ENCODE results near the gene MCTP2.

MCTP2 gene

GRCh38 chr15:94366781-94367180, 135.4 kb downstream of the MCTP2 start:
- Histone ChIP-seq H3K27me3 (ENCODE audit: insufficient read depth, poor library complexity, severe bottlenecking) (no peaks in the 10 kb centered on the region), H3K4me3 (replicated peaks; ENCODE audit: insufficient read depth, low read length) (no peak overlapping the region), H3K27ac (replicated peaks) (no peak overlapping the region)
- no peak for TF ChIP-seq GABPA (IDR thresholded peaks at IDR 0.05; ENCODE audit: low read depth)
- no peak for TF ChIP-seq REST (IDR thresholded peaks at IDR 0.05; ENCODE audit: insufficient replicate concordance, low read depth)
- no peak for TF ChIP-seq SPI1 (IDR thresholded peaks at IDR 0.05; ENCODE audit: borderline replicate concordance, low read depth)
- TF ChIP-seq CTCF (IDR thresholded peaks at IDR 0.05; ENCODE audit: insufficient read depth, low read length) = no peak
- TF ChIP-seq POLR2AphosphoS5 (IDR thresholded peaks at IDR 0.05; ENCODE audit: low read depth) = no peak
- no peak for DNase-seq (ENCODE audit: low read depth in 1 of 2, low spot score in 1 of 2)

DNA sequence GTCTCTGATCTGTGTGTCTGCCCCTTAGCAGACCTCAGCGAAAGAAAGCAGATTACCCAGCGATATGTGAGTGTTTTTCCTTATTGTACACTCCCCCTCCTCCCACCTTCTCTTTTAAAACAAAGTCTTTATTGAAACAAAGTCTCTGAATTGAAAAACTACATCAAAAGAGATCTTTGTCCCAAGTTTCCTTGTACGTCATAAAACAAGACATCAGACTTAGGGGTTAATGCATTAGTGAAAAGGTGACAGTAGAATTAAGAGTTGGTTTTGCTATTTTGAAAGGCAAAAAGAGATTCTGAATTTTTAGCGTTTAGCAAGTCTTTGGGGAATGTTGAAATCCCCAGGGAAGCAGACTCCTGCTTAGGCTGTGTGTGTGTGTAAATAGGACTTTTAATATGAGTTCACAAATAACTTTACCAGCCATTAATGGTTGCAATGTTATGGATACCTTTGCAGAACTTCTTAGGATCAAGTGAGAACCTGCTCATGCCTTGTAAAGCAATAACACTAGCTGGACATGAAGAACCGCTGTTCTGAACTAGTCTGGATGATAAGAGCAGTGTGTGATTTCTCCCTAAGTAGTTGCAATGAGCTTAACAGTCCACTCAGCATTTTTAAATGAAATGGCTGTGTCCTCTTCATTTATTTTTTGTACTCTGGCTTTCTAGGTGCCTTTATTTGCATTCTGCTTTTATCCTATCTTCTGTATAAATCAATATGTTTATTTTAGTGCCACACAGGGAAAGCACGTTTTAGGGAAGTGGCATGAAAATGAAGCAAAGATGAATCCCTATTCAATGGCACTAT, 136.6 kb downstream of the MCTP2 start:
- Histone ChIP-seq H3K27me3 (ENCODE audit: insufficient read depth, poor library complexity, severe bottlenecking) (no peaks in the 10 kb centered on the region), H3K4me3 (replicated peaks; ENCODE audit: insufficient read depth, low read length) (no peak overlapping the region), H3K27ac (replicated peaks) (no peak overlapping the region)
- no peak for TF ChIP-seq REST (IDR thresholded peaks at IDR 0.05; ENCODE audit: insufficient replicate concordance, low read depth)
- no peak for TF ChIP-seq SPI1 (IDR thresholded peaks at IDR 0.05; ENCODE audit: borderline replicate concordance, low read depth)
- no peak for TF ChIP-seq POLR2AphosphoS5 (IDR thresholded peaks at IDR 0.05; ENCODE audit: low read depth)
- no peak for TF ChIP-seq GABPA (IDR thresholded peaks at IDR 0.05; ENCODE audit: low read depth)
- TF ChIP-seq CTCF (IDR thresholded peaks at IDR 0.05; ENCODE audit: insufficient read depth, low read length) = no peak
- no peak for DNase-seq (ENCODE audit: low read depth in 1 of 2, low spot score in 1 of 2)

- Histone ChIP-seq H3K27me3 (ENCODE audit: insufficient read depth, poor library complexity, severe bottlenecking) (no peaks in the 10 kb centered on the region), H3K27ac (replicated peaks) (no peak overlapping the region), H3K4me3 (replicated peaks; ENCODE audit: insufficient read depth, low read length) (no peak overlapping the region)
- no peak for TF ChIP-seq GABPA (IDR thresholded peaks at IDR 0.05; ENCODE audit: low read depth)
- TF ChIP-seq CTCF (IDR thresholded peaks at IDR 0.05; ENCODE audit: insufficient read depth, low read length) = no peak
- no peak for TF ChIP-seq POLR2AphosphoS5 (IDR thresholded peaks at IDR 0.05; ENCODE audit: low read depth)
- no peak for TF ChIP-seq SPI1 (IDR thresholded peaks at IDR 0.05; ENCODE audit: borderline replicate concordance, low read depth)
- TF ChIP-seq REST (IDR thresholded peaks at IDR 0.05; ENCODE audit: insufficient replicate concordance, low read depth) = no peak
- no peak for DNase-seq (ENCODE audit: low read depth in 1 of 2, low spot score in 1 of 2)
These were observed 139.0 kb downstream of the MCTP2 start for GRCh38 chr15:94370206-94370935.
